ENCODE data around the gene ADAM12.

The ADAM12 gene

DNA sequence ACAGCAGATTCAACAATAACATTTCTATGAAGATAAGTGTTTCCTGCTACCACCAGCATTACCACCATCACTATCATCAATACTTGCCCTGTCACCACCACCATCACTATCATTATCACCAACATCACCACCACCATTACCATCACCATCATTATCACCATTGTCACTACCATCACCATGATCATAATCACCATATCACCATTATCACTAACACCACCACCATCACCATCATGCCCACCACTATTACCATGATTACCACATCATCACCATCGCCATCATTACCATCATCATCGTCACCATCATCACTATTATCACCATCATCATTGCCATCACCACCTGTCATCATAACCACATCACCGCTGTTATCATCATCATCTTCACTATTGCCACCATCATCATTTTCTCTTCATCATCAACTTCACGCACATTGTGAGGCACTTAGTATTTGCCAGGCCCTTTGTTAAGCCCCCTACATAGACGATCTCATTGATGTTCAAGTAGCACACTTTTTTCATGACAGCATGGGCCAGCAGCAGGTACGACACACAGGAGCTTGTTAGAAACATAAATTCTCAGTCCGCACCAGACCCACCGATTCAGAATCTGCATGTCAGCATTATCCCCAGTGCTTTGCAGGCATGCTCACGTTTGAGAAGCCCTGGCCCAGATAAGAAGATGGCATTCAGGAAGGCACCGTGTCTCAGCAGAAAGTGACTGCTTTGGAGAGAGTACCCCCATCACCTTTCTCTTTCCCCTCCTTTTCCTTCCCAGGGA is 161.1 kb downstream of the ADAM12 start:
- DNase-seq (ENCODE audit: low read depth): no peak
- TF ChIP-seq, protein P1, sequence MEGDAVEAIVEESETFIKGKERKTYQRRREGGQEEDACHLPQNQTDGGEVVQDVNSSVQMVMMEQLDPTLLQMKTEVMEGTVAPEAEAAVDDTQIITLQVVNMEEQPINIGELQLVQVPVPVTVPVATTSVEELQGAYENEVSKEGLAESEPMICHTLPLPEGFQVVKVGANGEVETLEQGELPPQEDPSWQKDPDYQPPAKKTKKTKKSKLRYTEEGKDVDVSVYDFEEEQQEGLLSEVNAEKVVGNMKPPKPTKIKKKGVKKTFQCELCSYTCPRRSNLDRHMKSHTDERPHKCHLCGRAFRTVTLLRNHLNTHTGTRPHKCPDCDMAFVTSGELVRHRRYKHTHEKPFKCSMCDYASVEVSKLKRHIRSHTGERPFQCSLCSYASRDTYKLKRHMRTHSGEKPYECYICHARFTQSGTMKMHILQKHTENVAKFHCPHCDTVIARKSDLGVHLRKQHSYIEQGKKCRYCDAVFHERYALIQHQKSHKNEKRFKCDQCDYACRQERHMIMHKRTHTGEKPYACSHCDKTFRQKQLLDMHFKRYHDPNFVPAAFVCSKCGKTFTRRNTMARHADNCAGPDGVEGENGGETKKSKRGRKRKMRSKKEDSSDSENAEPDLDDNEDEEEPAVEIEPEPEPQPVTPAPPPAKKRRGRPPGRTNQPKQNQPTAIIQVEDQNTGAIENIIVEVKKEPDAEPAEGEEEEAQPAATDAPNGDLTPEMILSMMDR (conservative IDR thresholded peaks at IDR 0.05; ENCODE audit: control insufficient read depth, insufficient read depth, low read depth, low read length): no peak
- H3K4me3 ChIP-seq (ENCODE audit: control insufficient read depth, low read depth, low read length): no peak overlapping the region

DNA sequence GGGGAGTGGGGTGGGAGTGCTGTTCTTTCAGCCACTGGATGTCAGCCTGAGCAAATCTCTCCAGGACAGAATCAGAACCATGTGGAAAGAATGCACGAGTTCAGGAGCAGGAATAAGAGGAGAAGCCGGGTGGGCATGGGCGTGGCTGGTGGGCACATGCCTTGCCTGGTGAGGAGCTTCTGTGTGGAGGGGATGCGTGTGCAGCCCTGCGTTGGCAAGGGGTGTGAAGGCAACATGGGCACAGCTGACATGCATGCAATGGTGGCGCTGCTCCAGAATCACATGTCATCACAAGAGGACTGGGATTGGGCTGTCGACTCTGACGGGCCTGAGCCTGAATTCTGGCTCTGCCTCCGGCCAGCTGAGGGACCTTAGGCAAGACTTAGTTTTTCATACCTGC is 162.1 kb downstream of the ADAM12 start:
- H3K4me3 ChIP-seq (ENCODE audit: control insufficient read depth, low read depth, low read length): no peak overlapping the region
- TF ChIP-seq, protein P1 (conservative IDR thresholded peaks at IDR 0.05; ENCODE audit: control insufficient read depth, insufficient read depth, low read depth, low read length): no peak
- DNase-seq (ENCODE audit: low read depth): peak; percentile 32

DNA sequence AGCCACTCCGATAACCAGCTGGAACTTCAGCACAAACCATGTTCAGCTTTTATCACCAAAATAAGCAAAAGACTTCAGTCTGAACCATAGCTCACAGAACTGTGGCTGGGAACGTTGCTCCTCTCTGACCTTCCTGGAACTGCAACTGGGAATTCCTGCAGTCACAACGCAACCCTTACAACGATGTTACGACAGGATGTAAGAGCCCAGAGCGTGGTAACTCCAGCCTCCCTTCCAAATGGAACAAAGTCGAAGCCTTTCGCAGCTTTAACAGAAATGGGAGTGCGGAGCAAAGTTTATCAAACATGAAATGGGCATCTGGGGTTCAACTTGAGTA is 162.6 kb downstream of the ADAM12 start:
- H3K4me3 ChIP-seq (ENCODE audit: control insufficient read depth, low read depth, low read length): no peak overlapping the region
- TF ChIP-seq, protein P1 (conservative IDR thresholded peaks at IDR 0.05; ENCODE audit: control insufficient read depth, insufficient read depth, low read depth, low read length): no peak
- DNase-seq (ENCODE audit: low read depth): peak; percentile 91

DNA sequence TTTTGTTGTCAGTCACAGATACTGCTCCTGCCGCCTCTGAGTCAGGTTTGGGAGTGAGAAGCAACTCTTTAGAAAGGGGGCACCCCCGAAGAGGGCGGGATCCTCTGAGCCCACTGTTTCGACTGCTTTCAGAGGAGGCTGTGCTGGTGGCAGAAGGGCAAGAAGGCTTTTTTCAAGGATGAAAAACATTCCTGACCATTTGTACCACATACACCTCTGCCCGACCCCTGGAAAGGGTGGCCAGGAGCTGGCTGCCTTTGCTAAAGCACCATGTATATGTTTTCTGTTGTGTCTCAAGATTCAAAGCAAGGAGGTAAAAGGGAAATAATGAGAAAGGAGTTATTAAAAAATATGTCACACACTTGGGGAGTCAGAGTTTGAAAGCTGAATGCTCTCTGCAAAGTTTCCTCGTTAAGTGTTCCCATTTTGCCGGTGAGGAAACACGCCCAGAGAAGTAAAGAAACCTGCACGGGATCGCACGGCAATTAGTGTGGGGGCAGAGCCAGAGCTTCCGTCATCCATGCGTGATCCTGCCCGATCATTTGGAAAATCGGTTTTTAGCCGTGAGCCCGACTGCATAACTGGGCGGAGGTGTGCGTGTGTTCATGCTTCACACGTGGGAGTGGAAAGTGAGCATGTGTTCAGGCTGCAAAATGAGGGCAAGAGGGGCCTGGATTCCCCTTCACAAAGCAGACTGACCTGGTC is 163.2 kb downstream of the ADAM12 start:
- no peak overlapping the region for H3K4me3 ChIP-seq (ENCODE audit: control insufficient read depth, low read depth, low read length)

DNA sequence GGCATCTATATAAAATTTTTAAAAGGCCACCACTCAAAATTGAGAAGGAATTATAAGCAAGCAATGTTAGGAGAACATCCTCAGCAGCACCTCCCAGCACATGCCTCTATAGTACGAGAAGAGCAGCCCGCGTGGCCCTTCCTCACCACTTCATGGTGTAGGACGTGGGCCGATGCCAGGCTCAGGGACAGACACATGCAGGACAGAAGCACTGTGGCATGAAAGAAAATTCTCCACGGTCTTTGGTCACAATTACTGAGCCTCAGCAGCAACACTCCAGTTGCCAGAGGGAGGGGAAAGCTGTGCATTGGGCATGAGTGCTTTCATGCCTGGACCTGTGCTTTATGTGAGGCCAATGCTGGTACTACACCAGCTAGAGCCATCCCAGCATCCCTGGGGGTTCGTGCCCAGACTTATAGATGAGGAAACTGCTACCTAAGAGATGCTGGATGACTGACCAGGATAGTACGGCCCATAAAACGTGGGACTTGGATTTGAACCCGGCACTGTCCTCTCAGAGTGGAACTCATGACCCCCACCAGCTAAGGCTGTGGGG is 164.7 kb downstream of the ADAM12 start:
- DNase-seq (ENCODE audit: low read depth): peak; percentile 23
- TF ChIP-seq, protein P1 (conservative IDR thresholded peaks at IDR 0.05; ENCODE audit: control insufficient read depth, insufficient read depth, low read depth, low read length): no peak
- H3K4me3 ChIP-seq (ENCODE audit: control insufficient read depth, low read depth, low read length): no peak overlapping the region

More for the DNA sequence above, 163.2 kb downstream of the ADAM12 start:
- peak; percentile 25 for DNase-seq (ENCODE audit: low read depth)
- TF ChIP-seq, protein P1 (conservative IDR thresholded peaks at IDR 0.05; ENCODE audit: control insufficient read depth, insufficient read depth, low read depth, low read length): no peak

DNA sequence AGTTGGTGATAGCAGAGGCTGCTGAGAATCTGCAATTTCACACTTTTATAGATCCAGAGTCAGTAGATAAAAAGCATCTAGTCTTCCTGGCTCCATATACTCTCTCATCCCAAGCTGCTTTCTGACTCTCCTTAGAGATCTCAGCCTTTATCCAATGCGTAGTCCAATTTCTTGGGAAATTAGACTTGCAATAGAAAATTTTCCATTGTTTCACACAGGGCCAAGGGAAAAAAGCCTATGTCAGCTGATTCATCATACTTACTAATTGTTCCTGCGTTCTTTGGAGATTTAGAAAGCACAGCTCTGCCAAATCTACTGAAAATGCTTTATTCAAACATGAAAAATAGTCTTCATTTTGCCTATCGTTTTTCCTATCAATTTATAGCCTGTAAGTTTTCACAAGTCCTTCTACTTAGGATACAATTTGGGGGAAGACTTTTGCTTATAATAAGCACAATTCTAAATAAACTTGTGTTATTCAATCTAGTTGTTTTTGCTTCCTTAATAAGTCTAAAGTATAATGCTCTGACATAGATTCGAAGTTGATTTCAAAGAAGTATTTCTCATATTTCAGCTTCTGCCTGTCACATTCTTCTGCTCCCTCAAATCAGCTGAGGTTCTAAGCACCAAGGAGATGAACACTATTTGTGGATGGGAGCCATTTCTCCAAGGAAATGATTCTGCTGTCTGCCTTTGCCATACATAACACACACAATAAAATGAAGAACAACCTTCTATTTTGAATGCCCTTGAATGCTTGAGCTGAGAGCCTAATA is 165.4 kb downstream of the ADAM12 start:
- TF ChIP-seq, protein P1 (conservative IDR thresholded peaks at IDR 0.05; ENCODE audit: control insufficient read depth, insufficient read depth, low read depth, low read length): no peak
- DNase-seq (ENCODE audit: low read depth): peak; percentile 91
- H3K4me3 ChIP-seq (ENCODE audit: control insufficient read depth, low read depth, low read length): no peak overlapping the region

Data from fibroblast of mammary gland (primary cell).